Activated T-helper 17 cell treated with anti-CD3 and anti-CD28 coated beads, Interleukin-2, amount 50 U/mL, for 72 hours (primary cell): ENCODE data around the gene GFOD2. TPM values are rescaled to one million over a fixed set of nuclear protein-coding genes. Genes with fewer than 3 reads are reported as not detected.
A peak's percentile ranks its signal among the peaks of the same experiment; 100 is the strongest.

Experiments
- ATAC-seq: fragments of 150-1000 bp; cut with Tn5 transposase; replicated peaks from 2 replicates; pipeline ENCODE4 v1.10.0; 2021; ENCODE audit warnings: mild to moderate bottlenecking, moderate library complexity
- H3K27ac Mint-ChIP-seq: one replicate; pipeline ENCODE4 v1.8.0; 2022; ENCODE audit warnings: mixed read lengths
- H3K27me3 Mint-ChIP-seq: one replicate; pipeline ENCODE4 v1.8.0; 2022; ENCODE audit warnings: mixed read lengths
- H3K36me3 Mint-ChIP-seq: one replicate; pipeline ENCODE4 v1.8.0; 2022; ENCODE audit warnings: low read depth, mild to moderate bottlenecking, mixed read lengths
- H3K4me1 Mint-ChIP-seq: one replicate; pipeline ENCODE4 v1.8.0; 2022; ENCODE audit warnings: mixed read lengths
- H3K4me3 Mint-ChIP-seq: one replicate; pipeline ENCODE4 v1.8.0; 2022; ENCODE audit warnings: mild to moderate bottlenecking, mixed read lengths
- H3K9me3 Mint-ChIP-seq: one replicate; pipeline ENCODE4 v1.8.0; 2022; ENCODE audit warnings: mixed read lengths
- total RNA-seq, 2 donors: library from RNA; stranded (reverse); gene quantifications; one replicate each; pipeline ENCODE4 v1.2.3, GENCODE V29; 2022

The GFOD2 gene
- total RNA-seq, 2 donors from 2014 or later = 13.8 to 20.9 TPM

DNA sequence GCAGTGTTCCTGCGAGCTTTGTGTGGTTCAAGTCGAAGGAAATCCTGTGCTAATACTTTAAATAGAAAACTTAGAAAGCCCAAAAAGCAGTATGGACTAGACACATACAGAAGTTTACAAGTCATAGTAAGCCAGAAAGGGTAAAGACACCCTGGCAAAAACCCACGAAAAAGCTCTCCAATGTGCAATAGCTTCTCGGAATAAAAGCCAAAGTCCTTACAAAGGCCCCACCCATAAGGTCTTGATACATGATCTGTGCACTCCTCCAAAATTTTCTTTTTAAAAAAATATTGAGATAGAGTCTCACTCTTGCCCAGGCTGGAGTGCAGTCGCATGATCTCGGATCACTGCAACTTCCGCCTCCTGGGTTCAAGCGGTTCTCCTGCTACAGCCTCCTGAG is 42.2 kb downstream of the GFOD2 start:
- H3K27me3 Mint-ChIP-seq = no peaks in the 10 kb centered on the region
- no peaks in the 10 kb centered on the region for H3K36me3 Mint-ChIP-seq
- H3K4me1 Mint-ChIP-seq = no peaks in the 10 kb centered on the region
- no peak overlapping the region for H3K27ac Mint-ChIP-seq
- no peaks in the 10 kb centered on the region for H3K9me3 Mint-ChIP-seq
- no peak overlapping the region for H3K4me3 Mint-ChIP-seq
- ATAC-seq = no peak

DNA sequence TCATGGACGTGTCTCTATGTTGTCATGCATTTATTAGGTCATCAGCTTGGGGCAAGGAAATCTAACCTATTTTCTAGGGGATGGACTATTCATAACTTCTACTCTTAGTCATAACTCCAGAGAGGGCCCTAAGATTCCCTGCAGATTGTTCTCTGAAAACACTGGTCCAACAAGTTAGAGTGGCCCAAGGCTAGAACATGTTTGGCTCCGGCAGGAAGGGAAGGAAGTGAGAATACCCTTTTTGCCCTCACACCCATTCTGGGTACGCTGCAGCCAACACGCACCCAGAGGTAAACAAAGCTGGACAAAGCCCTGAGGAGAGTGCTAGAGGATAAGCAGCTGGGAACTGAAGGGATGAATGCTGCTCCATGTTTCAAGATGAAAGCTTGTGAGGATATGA is 42.6 kb downstream of the GFOD2 start:
- H3K4me1 Mint-ChIP-seq = no peaks in the 10 kb centered on the region
- no peaks in the 10 kb centered on the region for H3K36me3 Mint-ChIP-seq
- H3K27me3 Mint-ChIP-seq = no peaks in the 10 kb centered on the region
- no peak for ATAC-seq
- no peak overlapping the region for H3K4me3 Mint-ChIP-seq
- no peak overlapping the region for H3K27ac Mint-ChIP-seq
- H3K9me3 Mint-ChIP-seq = no peaks in the 10 kb centered on the region

DNA sequence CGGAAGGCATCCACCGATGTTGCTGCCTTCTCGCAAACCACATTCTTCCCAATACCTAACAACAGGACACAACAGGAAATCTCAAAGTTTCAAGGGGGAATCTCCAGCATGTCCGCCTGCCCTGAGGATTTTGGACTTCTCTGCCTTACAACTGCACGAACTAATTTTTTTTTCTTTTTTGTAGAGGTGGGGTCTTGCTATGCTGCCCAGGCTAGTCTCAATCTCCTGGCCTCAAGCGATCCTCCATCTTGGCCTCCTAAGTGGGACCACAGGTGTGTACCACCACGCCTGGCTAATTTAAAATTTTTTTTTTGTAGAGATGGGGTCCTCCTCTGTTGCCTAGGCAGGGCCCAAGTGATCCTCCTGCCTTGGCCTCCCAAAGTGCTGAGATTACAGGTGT is 43.1 kb downstream of the GFOD2 start:
- no peak for ATAC-seq
- Mint-ChIP-seq H3K9me3 (no peaks in the 10 kb centered on the region), H3K4me3 (no peak overlapping the region), H3K27me3 (no peaks in the 10 kb centered on the region), H3K36me3 (no peaks in the 10 kb centered on the region), H3K27ac (no peak overlapping the region), H3K4me1 (no peaks in the 10 kb centered on the region)

GRCh38 chr16:67675579-67675935 is 43.6 kb downstream of the GFOD2 start:
- H3K4me1 Mint-ChIP-seq = no peaks in the 10 kb centered on the region
- H3K27ac Mint-ChIP-seq = no peak overlapping the region
- no peaks in the 10 kb centered on the region for H3K27me3 Mint-ChIP-seq
- no peak for ATAC-seq
- no peaks in the 10 kb centered on the region for H3K9me3 Mint-ChIP-seq
- H3K4me3 Mint-ChIP-seq = no peak overlapping the region
- H3K36me3 Mint-ChIP-seq = no peaks in the 10 kb centered on the region

DNA sequence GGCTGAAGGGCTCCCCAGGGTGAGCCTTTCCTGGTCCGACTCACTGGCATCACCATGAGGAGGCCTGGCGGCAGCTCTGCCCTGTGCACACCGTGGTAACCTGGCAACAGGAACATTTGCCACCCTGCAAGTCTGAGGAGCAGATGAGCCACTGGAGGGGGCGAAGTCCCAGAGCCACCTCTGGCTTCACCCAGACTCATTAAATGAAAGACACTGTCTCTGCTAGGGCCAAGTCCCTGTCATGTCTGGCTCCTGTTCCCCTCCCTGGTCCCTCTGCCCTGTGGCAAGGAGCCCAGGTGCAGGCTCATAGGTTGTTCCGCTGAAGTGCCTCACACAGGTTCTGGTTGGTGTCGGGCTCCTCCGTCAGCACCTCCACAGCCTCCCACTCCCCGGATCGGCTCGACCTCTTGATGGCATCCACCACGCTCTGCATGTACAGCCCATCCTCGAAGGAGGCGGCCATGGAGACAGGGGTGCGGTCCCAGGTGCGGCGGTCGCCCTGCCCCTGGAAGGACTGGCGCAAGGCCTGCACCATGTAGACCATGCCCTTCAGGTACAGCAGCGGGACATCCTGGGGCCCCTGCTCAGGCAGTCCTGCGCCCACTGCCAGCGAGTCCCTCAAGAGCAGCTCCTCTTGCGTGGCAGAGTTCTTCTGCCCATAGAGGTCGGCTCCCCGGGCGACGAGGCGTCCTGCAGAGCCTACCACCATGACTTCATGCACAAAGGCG is 44.1 kb downstream of the GFOD2 start:
- Mint-ChIP-seq H3K27ac (peak overlapping the region; percentile 75), H3K4me3 (no peak overlapping the region), H3K4me1 (peaks cover under 1% of the 10 kb centered on the region), H3K9me3 (no peaks in the 10 kb centered on the region), H3K27me3 (no peaks in the 10 kb centered on the region), H3K36me3 (no peaks in the 10 kb centered on the region)
- ATAC-seq = no peak

GRCh38 chr16:67673712-67674580 is 45.2 kb downstream of the GFOD2 start:
- peak overlapping the region; percentile 75 for H3K27ac Mint-ChIP-seq
- no peak for ATAC-seq
- H3K4me3 Mint-ChIP-seq = no peak overlapping the region
- no peaks in the 10 kb centered on the region for H3K27me3 Mint-ChIP-seq
- peaks cover 5% of the 10 kb centered on the region for H3K4me1 Mint-ChIP-seq
- no peaks in the 10 kb centered on the region for H3K36me3 Mint-ChIP-seq
- H3K9me3 Mint-ChIP-seq = no peaks in the 10 kb centered on the region

- Mint-ChIP-seq H3K4me1 (peaks cover 5% of the 10 kb centered on the region), H3K4me3 (no peak overlapping the region), H3K9me3 (no peaks in the 10 kb centered on the region), H3K36me3 (no peaks in the 10 kb centered on the region), H3K27ac (peak overlapping the region; percentile 75), H3K27me3 (no peaks in the 10 kb centered on the region)
- ATAC-seq = peak; percentile 53
These were observed 46.1 kb downstream of the GFOD2 start for GRCh38 chr16:67672739-67673662.

- Mint-ChIP-seq H3K27ac (no peak overlapping the region), H3K36me3 (no peaks in the 10 kb centered on the region), H3K27me3 (no peaks in the 10 kb centered on the region)
These were observed 46.8 kb downstream of the GFOD2 start for GRCh38 chr16:67672306-67672705.

DNA sequence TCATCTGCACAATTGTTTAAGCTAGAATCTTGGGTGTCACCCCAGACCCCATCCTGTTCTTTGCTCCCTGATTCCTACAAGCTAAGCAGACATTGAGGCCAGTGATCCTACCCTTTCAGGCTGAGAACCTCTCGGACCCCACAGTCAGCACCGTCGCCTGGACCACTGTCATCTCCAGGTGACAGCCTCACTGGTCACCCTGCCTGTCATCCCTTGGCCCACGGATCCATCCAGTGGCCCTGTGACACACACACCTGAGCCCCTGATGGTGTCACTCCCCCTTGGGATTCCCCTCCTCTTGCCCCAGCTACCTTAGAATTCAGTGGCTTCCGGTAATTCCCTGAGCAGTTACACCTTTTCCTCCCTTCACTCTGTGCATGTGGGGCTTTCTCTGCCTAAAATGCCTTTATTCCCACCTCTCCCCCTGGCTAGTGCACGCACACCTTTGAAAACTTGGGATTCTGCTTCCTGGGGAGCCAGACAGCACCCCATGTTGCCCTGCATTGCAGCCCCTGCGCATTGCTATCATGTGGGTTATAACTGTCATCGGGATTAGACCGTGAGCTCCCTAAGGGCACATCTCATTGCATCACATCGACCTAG is 49.5 kb downstream of the GFOD2 start:
- Mint-ChIP-seq H3K4me1 (peaks cover 10% of the 10 kb centered on the region), H3K27me3 (no peaks in the 10 kb centered on the region), H3K4me3 (no peak overlapping the region), H3K36me3 (no peaks in the 10 kb centered on the region), H3K9me3 (no peaks in the 10 kb centered on the region), H3K27ac (no peak overlapping the region)
- ATAC-seq = no peak

More at GRCh38 chr16:67672306-67672705, 46.8 kb downstream of the GFOD2 start:
- Mint-ChIP-seq H3K4me3 (no peak overlapping the region), H3K4me1 (peaks cover 5% of the 10 kb centered on the region), H3K9me3 (no peaks in the 10 kb centered on the region)
- no peak for ATAC-seq

DNA sequence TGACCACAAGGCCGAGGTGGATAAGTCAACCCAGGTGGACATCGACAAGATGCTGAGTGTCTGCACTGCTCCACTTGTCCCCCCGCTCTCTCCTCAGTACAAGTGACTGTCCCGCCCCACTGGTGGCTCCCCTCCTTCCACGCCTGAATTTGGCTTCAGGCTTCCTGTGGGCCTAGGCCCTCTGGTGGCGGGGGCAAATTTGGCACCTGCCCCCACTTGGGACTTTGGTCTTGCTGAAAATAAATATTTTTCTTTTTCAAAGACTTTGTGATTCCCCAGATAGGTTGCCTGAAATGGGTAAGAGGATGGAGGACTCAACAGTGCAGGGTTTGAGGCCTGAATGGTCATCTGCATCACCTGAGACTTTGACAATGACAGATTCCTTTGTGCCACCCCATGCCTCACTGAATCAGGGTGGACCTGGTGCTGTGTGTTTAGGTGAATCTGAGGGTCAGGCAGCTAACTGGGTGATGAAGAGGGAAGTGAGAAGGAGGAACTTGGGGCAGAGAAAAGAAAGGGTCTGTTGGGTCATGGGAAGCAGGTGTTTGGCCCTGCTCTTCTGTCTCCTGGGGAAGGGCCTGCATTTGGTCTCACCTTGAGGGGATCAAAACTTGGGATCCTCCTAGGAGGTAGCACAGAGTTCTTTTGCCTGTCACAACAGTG is 50.5 kb downstream of the GFOD2 start:
- Mint-ChIP-seq H3K4me3 (no peak overlapping the region), H3K27ac (no peak overlapping the region)
- ATAC-seq = no peak

GRCh38 chr16:67667817-67668494 is 51.2 kb downstream of the GFOD2 start:
- Mint-ChIP-seq H3K4me3 (peak overlapping the region; percentile 77), H3K36me3 (no peaks in the 10 kb centered on the region), H3K9me3 (no peaks in the 10 kb centered on the region), H3K4me1 (peaks cover 14% of the 10 kb centered on the region), H3K27me3 (no peaks in the 10 kb centered on the region), H3K27ac (no peak overlapping the region)
- ATAC-seq = peak; percentile 82

More for the DNA sequence above, 50.5 kb downstream of the GFOD2 start:
- peaks cover 14% of the 10 kb centered on the region for H3K4me1 Mint-ChIP-seq
- no peaks in the 10 kb centered on the region for H3K9me3 Mint-ChIP-seq
- no peaks in the 10 kb centered on the region for H3K36me3 Mint-ChIP-seq
- no peaks in the 10 kb centered on the region for H3K27me3 Mint-ChIP-seq

GRCh38 chr16:67667453-67667816 is 51.7 kb downstream of the GFOD2 start:
- Mint-ChIP-seq H3K36me3 (no peaks in the 10 kb centered on the region), H3K4me3 (peak overlapping the region; percentile 77), H3K9me3 (no peaks in the 10 kb centered on the region), H3K27me3 (no peaks in the 10 kb centered on the region), H3K4me1 (peaks cover 14% of the 10 kb centered on the region), H3K27ac (peak overlapping the region; percentile 54)
- ATAC-seq = no peak
